Placental epithelial cell (primary cell): ENCODE data around the gene KLHL10. TPM values are rescaled to one million over a fixed set of nuclear protein-coding genes. Genes with fewer than 3 reads are reported as not detected.

Experiments used
- small RNA-seq: library from RNA; depleted of rRNA; stranded (forward); fragments of <200 nt; gene quantifications from one replicate; pipeline ENCODE3, GENCODE V24; 2012
- total RNA-seq: library from RNA; depleted of rRNA; stranded (reverse); fragments of >200 nt; gene quantifications from 2 replicates; pipeline ENCODE4 v1.2.3, GENCODE V29; 2012

The KLHL10 gene
- 0.79 TPM in 1 of 2 replicates, not detected in the other for total RNA-seq

DNA sequence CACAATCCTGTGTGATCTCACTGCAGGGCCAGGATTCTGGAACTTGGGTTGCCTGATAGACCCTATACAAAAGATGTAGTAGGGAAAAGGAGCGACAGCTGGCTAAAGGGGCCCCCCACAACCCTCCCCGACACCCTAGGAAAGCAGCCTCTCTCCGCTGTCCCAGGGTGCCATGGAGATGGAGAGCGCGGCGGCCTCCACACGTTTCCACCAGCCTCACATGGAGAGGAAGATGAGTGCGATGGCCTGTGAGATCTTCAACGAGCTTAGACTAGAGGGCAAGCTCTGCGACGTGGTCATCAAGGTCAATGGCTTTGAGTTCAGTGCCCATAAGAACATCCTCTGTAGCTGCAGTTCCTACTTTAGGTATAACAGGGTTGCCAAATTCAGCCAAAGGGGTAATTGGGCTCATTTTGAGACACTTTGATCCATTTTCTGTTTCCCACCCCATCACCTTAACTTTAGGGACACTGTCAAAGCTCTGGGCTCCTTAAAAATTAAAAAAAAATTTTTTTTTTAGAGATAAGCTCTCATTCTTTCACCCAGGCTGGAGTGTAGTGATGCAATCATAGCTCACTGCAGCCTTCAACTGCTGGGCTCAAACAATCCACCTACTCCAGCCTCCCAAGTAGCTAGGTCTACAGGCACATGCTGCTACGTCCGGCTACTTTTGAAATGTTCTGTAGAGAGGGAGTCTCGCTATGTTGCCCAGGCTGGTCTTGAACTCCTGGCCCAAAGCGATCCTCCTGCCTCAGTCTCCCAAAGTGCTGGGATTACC, at the start of gene KLHL10:
KLHL10 (plus strand) TSS at position 65 of the 778 bp plus-strand sequence; CDS start at position 173, 108 bp downstream.

DNA sequence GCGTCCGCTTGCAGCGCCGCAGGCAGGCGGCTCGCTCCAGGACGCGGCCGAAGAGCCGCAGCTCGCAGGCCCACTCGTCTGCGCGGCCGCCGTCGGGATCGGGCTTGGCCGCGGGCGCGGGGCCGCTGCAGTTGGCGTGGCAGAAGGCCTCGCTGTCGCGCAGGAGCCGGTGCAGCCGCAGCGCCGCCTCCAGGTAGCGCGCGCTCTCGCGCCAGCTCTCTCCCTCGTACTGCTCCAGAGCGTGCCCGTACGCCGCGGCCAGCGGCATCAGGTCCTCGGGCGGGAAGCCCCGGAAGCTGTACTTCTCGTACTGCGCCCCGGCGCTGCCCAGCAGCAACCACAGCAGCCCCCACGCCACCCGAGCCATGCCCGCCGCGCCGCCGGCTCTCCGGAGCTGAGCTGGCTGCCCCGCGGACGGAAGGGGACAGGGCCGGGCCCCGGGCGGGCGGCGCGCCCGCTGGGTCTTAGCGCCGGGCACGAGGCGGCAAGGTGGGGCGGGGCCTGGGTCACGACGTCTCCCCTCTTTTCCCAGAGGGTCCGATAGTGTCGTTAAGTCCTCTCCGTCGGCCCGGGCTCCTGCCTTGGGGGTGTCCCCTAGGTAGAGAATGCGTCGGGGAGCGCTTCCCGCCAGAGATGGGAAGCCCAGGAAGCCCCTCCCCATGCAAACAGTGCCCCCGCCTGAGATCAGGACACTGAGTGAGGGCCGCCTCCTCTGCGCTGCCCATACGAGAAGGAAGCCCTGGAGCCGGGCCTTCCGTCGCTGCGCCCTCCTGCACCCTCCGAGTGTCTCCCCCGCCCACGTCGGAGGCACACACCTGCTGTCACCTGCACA, 25.9 kb upstream of the KLHL10 start, which contains the start of gene P3H4:
P3H4 (minus strand) TSS at position 401 of the 832 bp plus-strand sequence; CDS start at position 367, 34 bp downstream.

DNA sequence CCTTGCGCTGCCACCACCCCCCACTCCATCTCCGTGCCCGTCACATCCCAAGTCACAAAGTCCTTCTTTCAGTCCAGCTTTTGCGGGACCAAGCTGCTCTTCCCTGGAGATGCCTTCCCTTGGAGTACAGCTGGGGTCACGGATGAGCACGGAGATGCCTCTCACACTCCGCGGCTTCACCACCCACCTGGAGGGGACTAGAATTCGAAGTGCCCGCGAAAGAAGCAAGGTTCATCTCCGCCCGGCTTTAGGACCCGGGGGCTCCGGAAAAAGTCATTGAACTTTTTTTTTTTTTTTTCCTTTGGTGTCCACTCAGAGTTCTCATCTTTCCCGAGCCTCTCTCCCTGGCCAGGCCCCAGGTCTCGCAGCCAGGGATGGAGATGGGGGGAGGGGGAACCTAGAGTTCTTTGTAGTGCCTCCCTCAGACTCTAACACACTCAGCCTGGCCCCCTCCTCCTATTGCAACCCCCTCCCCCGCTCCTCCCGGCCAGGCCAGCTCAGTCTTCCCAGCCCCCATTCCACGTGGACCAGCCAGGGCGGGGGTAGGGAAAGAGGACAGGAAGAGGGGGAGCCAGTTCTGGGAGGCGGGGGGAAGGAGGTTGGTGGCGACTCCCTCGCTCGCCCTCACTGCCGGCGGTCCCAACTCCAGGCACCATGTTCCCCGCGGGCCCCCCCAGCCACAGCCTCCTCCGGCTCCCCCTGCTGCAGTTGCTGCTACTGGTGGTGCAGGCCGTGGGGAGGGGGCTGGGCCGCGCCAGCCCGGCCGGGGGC, 25.1 kb upstream of the KLHL10 start, which contains the start of gene FKBP10:
FKBP10 (plus strand) TSS at position 624 of the 771 bp plus-strand sequence; CDS start at position 655, 31 bp downstream.

DNA sequence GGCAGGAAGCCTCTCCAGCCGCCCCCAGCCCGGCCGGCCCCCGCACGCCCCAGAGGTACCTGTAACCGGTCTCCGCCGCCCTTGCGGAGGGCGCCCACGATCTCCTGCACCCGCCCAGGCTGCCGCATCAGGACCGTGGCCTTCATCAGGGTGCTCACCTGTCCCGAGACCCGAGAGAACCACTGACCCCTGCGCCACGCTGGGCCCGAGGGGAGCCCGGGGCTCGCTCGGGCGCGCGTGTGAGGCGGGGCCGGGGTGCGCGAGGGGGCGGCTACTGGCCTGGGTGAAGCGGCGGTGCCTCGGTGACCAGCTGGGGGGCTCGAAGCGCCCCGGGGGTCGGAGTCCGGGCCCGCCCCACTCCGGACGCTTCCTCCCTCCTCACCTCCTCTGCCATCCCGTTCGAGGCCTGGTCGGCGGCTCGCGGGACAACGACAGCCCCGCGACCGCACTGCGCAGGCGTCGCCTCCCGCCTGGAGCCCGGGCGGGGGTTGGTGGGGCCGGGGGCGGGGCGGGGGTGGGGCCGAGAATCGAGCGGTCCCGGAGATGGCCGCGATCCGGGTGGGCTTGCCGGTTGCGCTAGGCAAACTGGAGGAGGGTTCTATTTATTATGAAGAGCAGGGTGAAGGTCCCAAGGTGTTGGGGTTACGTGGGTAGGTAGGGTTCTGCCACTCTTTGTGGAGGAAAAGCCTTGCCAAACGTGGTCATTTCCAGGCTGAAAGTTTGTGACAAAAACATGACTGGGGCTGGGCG, 1.6 kb upstream of the KLHL10 start, which contains the start of gene NT5C3B:
NT5C3B (minus strand) TSS at position 433 of the 750 bp plus-strand sequence; CDS start at position 394, 39 bp downstream.

DNA sequence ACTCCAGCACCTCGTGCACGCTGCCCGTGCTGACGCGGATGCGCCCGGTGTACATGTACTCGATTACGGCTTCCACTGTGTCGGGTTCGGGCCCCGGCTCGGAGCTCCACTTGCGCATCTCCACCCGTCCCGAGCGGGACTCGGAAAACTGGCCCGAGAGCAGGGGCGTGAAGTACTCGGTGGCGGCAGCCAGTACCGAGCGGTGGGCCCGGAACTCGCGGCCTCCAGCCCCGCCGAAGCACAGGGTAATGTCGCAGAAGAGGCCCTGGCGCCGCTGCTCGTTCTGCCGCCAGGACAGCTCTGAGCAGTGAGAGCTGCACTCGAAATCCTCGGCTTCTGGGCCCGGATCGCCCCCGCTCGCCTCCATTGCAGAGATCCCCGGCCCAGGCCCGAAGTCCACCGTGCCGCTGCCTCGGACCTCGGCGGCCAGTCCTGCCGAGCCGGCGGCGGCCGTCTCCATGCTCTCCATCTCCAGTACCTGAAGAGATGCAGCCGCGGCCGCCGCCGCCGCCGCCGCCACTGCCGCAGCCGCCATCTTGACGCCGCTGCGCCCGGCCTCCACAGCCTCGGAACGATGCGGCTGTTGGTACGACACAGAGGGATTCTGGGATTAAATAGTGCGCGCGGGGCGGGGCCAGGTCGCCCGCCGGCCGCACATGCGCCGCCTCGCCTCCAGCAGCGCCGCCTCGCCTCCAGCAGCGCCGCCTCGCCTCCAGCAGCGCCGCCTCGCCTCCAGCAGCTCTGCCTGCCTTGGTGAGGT, 27.4 kb downstream of the KLHL10 start, which contains the start of gene KLHL11:
KLHL11 (minus strand) TSS at position 588 of the 760 bp plus-strand sequence; CDS start at position 535, 53 bp downstream.

Small RNAs within 50 kb of the gene (small RNA-seq; reads per million reads assigned to genes)
- not detected for gene AC125257.2

Other genes starting within 250 kb of the KLHL10 start
- gene KRT16, start 225.1 kb upstream of the KLHL10 start, total RNA-seq, result 69.1 and 78.6 TPM in 2 replicates
- gene KRT17, start 213.2 kb upstream of the KLHL10 start, total RNA-seq, result 1,476 and 3,292 TPM in 2 replicates
- 101 and 168 TPM in 2 replicates for gene EIF1, start 148.9 kb upstream of the KLHL10 start, total RNA-seq
- not detected in 2 replicates for gene GAST, start 125.5 kb upstream of the KLHL10 start, total RNA-seq
- gene HAP1, start 103.2 kb upstream of the KLHL10 start, total RNA-seq, result 0.22 and 0.39 TPM in 2 replicates
- gene JUP, start 51.1 kb upstream of the KLHL10 start, total RNA-seq, result 302 and 545 TPM in 2 replicates
- gene P3H4, start 25.9 kb upstream of the KLHL10 start, total RNA-seq, result 84.6 and 154 TPM in 2 replicates
- 240 and 313 TPM in 2 replicates for gene FKBP10, start 24.8 kb upstream of the KLHL10 start, total RNA-seq
- 44.8 and 64.5 TPM in 2 replicates for gene NT5C3B, start 1.6 kb upstream of the KLHL10 start, total RNA-seq
- gene KLHL11, start 27.6 kb downstream of the KLHL10 start, total RNA-seq, result 29.1 and 38.1 TPM in 2 replicates
- gene ACLY, start 81.1 kb downstream of the KLHL10 start, total RNA-seq, result 67.5 and 160 TPM in 2 replicates
- gene ODAD4, start 92.8 kb downstream of the KLHL10 start, total RNA-seq, result 1.2 and 1.6 TPM in 2 replicates
- gene CNP, start 129.0 kb downstream of the KLHL10 start, total RNA-seq, result 44.4 and 48.3 TPM in 2 replicates
- 39.7 and 61.2 TPM in 2 replicates for gene DNAJC7, start 179.6 kb downstream of the KLHL10 start, total RNA-seq
- gene NKIRAS2, start 182.3 kb downstream of the KLHL10 start, total RNA-seq, result 30.6 and 56.2 TPM in 2 replicates
- 0.87 and 2.7 TPM in 2 replicates for gene C17orf113, start 212.8 kb downstream of the KLHL10 start, total RNA-seq